CD4-positive, alpha-beta T cell treated with Interleukin-6 at 100 ng/mL for 8 hours (primary cell): ENCODE results near the gene COL13A1.

ENCODE experiments used
- DNase-seq: peaks from one replicate; pipeline ENCODE4 v3.0.0-alpha.2; 2020; ENCODE audit warnings: mixed read lengths, low spot score

Gene COL13A1

GRCh38 chr10:69845574-69846292 is 44.0 kb downstream of the COL13A1 start:
- DNase-seq = no peak

GRCh38 chr10:69846293-69846921 is 44.7 kb downstream of the COL13A1 start:
- DNase-seq = no peak

- no peak for DNase-seq
Observed at GRCh38 chr10:69847458-69847857, 45.8 kb downstream of the COL13A1 start.

GRCh38 chr10:69847883-69848282 is 46.2 kb downstream of the COL13A1 start:
- no peak for DNase-seq

- no peak for DNase-seq
Observed at GRCh38 chr10:69848454-69848853, 46.7 kb downstream of the COL13A1 start.

GRCh38 chr10:69849825-69850224 is 48.1 kb downstream of the COL13A1 start:
- DNase-seq = no peak

GRCh38 chr10:69850440-69850839 is 48.7 kb downstream of the COL13A1 start:
- no peak for DNase-seq

GRCh38 chr10:69851306-69851705 is 49.6 kb downstream of the COL13A1 start:
- no peak for DNase-seq

GRCh38 chr10:69853064-69853463 is 51.4 kb downstream of the COL13A1 start:
- DNase-seq = no peak

- no peak for DNase-seq
Observed at GRCh38 chr10:69854511-69855345, 53.0 kb downstream of the COL13A1 start.

- DNase-seq = no peak
Observed at GRCh38 chr10:69855346-69856111, 53.8 kb downstream of the COL13A1 start.

GRCh38 chr10:69856601-69857166 is 55.0 kb downstream of the COL13A1 start:
- no peak for DNase-seq

GRCh38 chr10:69858201-69858600 is 56.5 kb downstream of the COL13A1 start:
- DNase-seq = no peak

- no peak for DNase-seq
Observed at GRCh38 chr10:69860271-69860670, 58.6 kb downstream of the COL13A1 start.

- DNase-seq = no peak
Observed at GRCh38 chr10:69861251-69862240, 59.8 kb downstream of the COL13A1 start.

GRCh38 chr10:69862882-69863530 is 61.3 kb downstream of the COL13A1 start:
- no peak for DNase-seq

- DNase-seq = no peak
Observed at GRCh38 chr10:69863580-69863979, 61.9 kb downstream of the COL13A1 start.

GRCh38 chr10:69864321-69864720 is 62.6 kb downstream of the COL13A1 start:
- DNase-seq = no peak

GRCh38 chr10:69865450-69865849 is 63.7 kb downstream of the COL13A1 start:
- no peak for DNase-seq

- no peak for DNase-seq
Observed at GRCh38 chr10:69866246-69866687, 64.6 kb downstream of the COL13A1 start.
